KBM-7 (cell line): ENCODE results near the gene TAF11L13.

Source experiments
- DNase-seq: peaks from one replicate; pipeline ENCODE4 v3.0.0-alpha.2; 2015
- in situ Hi-C: fragments of 300-500 bp; cut with MboI; formaldehyde crosslinking; loops from 2 replicates; pipeline ENCODE4 v1.14.3; 2020; ENCODE audit warnings: low sequenced_read_pairs, low pct_unique_long_range_greater_than_20kb, mixed read lengths

The TAF11L13 gene

GRCh38 chr5:17670353-17670752 is 38.5 kb downstream of the TAF11L13 start:
- in situ Hi-C loops = no loop called here
- DNase-seq = no peak

GRCh38 chr5:17678751-17679324 is 47.0 kb downstream of the TAF11L13 start:
- no peak for DNase-seq
- in situ Hi-C loops = no loop called here

GRCh38 chr5:17679597-17680203 is 47.8 kb downstream of the TAF11L13 start:
- no peak for DNase-seq
- in situ Hi-C loops = no loop called here

- no peak for DNase-seq
- in situ Hi-C loops = no loop called here
Measured at GRCh38 chr5:17680737-17681136, 48.8 kb downstream of the TAF11L13 start.
